ENCODE results near the gene HIPK1. TPM values are rescaled to one million over a fixed set of nuclear protein-coding genes. Genes with fewer than 3 reads are reported as not detected.
"Not testable (repeated sequence)": the region's sequence is repeated elsewhere in the genome, so short reads cannot be mapped to it uniquely, and the experiment has no call there.

Gene HIPK1
- polyA plus RNA-seq, 1 donor from 2014 or later, result 6.1 TPM

DNA sequence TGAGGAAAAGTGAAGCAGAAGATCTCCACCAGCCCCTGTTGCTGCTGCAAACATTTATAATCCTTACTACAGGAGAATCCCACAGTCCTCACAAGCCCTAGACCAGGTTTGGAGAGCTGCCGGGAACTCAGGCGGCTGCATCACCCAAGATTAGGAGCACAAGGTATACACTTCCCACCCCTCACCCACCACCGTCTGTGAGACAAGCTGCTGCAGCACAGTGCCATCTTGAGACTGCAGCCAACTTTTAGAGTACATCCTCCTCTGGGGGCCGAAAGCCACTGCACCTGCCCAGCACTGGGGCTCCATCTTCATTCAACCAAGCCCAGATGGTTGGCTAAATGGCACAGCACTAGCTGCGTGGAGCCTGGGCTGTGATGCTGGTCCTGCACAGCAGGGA is 63.9 kb downstream of the HIPK1 start:
- Mint-ChIP-seq H3K36me3 (peaks cover 3% of the 10 kb centered on the region), H3K27ac (no peak overlapping the region), H3K27me3 (peaks cover 16% of the 10 kb centered on the region)

DNA sequence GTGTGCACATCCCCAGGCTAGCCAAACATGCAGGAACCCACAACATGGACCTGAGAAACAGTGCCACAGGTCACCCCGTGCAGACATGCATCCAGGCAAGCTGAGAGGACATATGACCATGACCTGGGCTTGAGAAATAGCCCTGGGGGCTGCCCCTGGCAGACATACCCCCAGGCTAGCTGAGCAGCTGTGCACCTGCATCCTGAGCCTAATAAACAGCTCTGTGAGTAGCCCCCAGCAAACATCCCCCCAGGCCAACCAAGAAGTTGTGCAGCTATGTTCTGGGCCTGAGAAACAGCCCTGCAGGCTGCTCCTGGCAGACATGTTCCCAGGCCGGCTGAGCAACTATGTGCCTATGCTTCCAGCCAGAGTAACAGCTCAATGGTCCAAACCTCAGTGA is 64.6 kb downstream of the HIPK1 start:
- H3K9me3 Mint-ChIP-seq, result peaks cover 6 to 20% (median 18%) of the 10 kb centered on the region in 3 donors
- no peaks in the 10 kb centered on the region for H3K4me1 Mint-ChIP-seq
- peaks cover 3% of the 10 kb centered on the region for H3K36me3 Mint-ChIP-seq
- no peak overlapping the region for H3K27ac Mint-ChIP-seq
- peaks cover 18% of the 10 kb centered on the region for H3K27me3 Mint-ChIP-seq
- no peak overlapping the region for H3K4me3 Mint-ChIP-seq

More for the DNA sequence above, 63.9 kb downstream of the HIPK1 start:
- no peak overlapping the region for H3K4me3 Mint-ChIP-seq
- H3K4me1 Mint-ChIP-seq, result no peaks in the 10 kb centered on the region
- peaks cover 6 to 20% (median 18%) of the 10 kb centered on the region in 3 donors for H3K9me3 Mint-ChIP-seq

DNA sequence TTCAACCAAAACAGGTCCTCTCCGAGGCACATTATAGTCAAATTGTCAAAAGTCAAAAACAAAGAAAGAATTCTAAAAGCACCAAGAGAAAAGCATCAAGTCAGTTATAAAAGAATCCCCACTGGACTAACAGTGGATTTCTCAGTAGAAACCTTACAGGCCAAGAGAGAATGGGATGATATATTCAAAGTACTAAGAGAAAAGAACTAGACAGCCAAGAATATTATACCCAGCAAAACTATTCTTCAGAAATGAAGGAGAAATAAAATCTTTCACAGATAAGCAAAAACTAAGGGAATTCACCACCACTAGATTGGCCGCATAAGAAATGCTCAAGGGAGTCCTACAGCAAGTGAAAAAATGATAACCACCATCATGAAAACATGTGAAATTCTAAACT is 66.3 kb downstream of the HIPK1 start:
- Mint-ChIP-seq H3K36me3 (peaks cover 3% of the 10 kb centered on the region), H3K27me3 (peaks cover 13% of the 10 kb centered on the region)

DNA sequence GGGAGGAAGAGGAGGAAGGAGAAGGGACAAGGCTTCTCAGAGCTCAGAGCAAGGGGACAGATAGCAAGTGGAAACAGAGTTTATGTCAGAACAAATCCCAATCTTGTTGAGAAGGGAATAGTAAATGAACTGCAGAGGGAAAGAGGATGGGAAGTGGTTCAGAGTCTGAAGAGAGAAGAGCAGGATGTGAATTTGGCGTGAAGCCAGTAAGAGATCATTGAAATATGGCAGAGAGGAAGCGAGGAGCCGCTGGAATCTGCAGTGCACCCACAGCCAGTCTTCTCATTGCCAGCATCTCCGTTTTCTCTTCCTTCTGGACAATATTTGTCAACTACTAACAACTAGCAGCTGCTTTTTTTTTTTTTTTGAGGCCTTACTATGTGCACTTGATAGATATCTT is 69.2 kb downstream of the HIPK1 start:
- Mint-ChIP-seq H3K27me3 (peaks cover 6% of the 10 kb centered on the region), H3K27ac (no peak overlapping the region), H3K9me3 (peaks cover 4 to 18% (median 14%) of the 10 kb centered on the region in 3 donors), H3K36me3 (peaks cover 3% of the 10 kb centered on the region), H3K4me1 (no peaks in the 10 kb centered on the region), H3K4me3 (no peak overlapping the region)

More for the DNA sequence above, 66.3 kb downstream of the HIPK1 start:
- Mint-ChIP-seq H3K27ac (no peak overlapping the region), H3K4me1 (no peaks in the 10 kb centered on the region), H3K4me3 (no peak overlapping the region), H3K9me3 (peaks cover 6 to 18% (median 17%) of the 10 kb centered on the region in 3 donors)

DNA sequence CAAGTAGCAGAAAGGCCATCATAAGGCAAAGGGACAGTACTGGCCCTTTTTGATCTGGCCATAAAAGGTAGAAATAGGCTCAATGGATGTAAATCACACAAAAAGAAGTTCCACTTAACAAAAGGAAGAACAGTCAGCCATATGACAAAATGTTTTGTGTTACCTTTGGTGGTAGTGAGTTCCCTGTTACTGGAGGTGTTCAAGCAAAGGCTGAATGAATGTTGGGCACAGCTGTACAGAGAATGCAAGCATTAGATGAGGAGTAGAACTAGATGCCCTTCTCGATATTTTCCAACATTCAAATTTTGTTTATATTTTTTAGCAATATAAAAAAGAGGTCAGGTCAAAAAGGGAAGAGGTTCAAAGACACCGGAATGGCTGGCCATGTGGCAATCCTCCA is 70.1 kb downstream of the HIPK1 start:
- Mint-ChIP-seq H3K9me3 (peaks cover 4 to 16% (median 10%) of the 10 kb centered on the region in 3 donors), H3K4me1 (peaks cover 0 to 2% (median 0%) of the 10 kb centered on the region in 3 donors), H3K27me3 (peaks cover 10% of the 10 kb centered on the region), H3K27ac (no peak overlapping the region), H3K4me3 (no peak overlapping the region), H3K36me3 (peaks cover 3% of the 10 kb centered on the region)

DNA sequence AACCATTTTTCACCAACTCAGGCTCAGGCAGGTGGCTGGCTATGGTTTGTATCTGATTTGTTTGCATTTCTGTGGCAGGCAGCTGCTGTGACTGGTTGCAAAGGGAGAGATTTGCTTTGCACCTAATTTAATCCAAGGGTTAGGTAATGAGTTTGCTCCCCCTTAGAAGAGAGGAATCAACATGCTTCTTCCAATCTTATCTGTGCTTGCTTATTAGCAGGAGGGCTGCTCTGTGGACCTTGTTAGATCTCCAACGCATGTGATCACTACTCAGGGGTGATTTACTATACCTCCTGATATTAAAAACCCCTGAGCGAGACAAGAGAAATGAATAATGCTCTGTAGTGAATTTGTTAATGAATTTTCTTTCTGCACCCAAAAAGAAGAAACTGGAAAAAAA is 70.7 kb downstream of the HIPK1 start:
- peaks cover 4 to 10% (median 9%) of the 10 kb centered on the region in 3 donors for H3K9me3 Mint-ChIP-seq
- H3K27ac Mint-ChIP-seq, result no peak overlapping the region
- no peak overlapping the region for H3K4me3 Mint-ChIP-seq
- H3K27me3 Mint-ChIP-seq, result peaks cover 13% of the 10 kb centered on the region
- H3K36me3 Mint-ChIP-seq, result peaks cover 3% of the 10 kb centered on the region
- H3K4me1 Mint-ChIP-seq, result peaks cover 0 to 2% (median 0%) of the 10 kb centered on the region in 3 donors

DNA sequence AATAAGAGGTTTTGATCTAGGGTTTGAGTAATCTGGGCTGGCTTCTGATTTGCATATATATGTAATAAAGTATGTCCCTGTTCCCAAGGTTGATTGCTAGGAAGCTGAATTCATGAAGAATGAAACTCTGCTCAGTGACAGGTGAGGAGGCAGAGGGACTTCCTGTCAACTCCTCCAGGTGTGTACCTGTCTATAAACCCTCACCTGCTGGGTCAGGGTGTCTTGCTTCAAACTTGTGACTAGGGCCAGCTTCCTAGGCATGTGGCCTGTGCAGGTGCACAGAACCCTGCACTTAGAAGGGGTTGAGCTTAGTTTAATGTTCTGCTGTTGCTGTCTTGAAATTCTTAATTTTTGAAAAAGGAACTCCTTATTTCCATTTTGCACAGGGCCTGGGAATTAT is 71.3 kb downstream of the HIPK1 start:
- H3K9me3 Mint-ChIP-seq, result peaks cover 1 to 6% (median 3%) of the 10 kb centered on the region in 3 donors
- H3K27me3 Mint-ChIP-seq, result peaks cover 13% of the 10 kb centered on the region
- peak overlapping the region in 1 of 3 donors; percentile 31 for H3K27ac Mint-ChIP-seq

DNA sequence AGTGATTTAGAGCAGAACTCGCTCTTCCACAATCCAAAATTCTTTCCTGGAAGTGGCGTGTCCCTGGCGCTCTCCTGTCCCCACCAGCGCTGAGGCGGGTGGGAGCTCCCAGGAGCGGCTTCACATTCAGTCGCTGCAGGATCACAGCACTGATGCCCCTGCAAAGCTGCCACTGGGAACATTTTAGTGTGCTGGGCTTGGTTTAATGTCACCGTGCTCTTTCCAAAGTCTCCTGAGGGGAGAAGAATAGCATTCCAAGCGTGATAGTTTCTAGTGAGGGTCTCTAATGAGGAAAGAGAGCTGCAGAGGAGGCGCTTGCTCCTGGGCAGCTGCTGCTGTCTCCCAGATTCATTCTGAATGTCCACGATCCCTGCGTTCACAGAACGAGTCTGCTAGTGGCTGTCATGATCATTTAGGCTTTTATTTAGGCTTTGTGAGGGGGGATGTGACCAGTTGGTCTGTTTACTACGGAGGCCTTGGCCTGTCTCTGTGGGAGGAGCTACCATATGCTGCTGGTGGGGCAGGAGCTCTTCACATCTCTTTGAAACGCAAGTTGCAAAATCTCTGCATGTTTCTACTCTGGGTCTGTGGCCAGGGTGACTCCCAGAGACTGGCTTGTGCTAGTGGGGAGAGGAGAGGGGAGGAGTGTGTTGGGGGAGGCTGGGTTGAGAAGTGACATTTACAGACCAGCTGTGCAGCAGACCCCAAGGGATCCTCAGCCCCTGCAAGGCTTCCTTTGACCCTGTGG is 73.5 kb downstream of the HIPK1 start:
- Mint-ChIP-seq H3K4me3 (no peak overlapping the region), H3K27ac (no peak overlapping the region)

More for the DNA sequence above, 71.3 kb downstream of the HIPK1 start:
- H3K4me3 Mint-ChIP-seq, result no peak overlapping the region
- peaks cover 1% of the 10 kb centered on the region for H3K36me3 Mint-ChIP-seq
- peaks cover 0 to 2% (median 0%) of the 10 kb centered on the region in 3 donors for H3K4me1 Mint-ChIP-seq

DNA sequence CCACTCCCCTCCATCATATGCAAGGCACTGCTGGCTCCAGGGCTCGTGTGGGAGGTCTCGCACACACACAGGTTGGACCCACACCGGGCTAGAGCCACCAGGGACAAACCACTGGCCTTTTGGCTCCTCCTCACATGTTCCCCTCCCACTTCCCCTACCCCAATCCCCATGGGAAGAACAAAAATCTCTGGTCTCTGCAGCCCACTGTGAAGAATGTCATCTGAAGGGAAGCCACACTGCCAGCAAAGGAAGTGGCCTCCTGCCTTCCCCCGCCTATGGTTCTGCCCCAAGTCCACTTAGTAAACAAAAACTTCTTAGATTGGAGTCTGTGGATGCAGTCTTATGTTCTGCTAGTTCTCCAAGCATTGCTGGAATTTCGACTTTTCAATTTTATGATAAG is 74.3 kb downstream of the HIPK1 start:
- peaks cover 0 to 1% (median 0%) of the 10 kb centered on the region in 3 donors for H3K9me3 Mint-ChIP-seq
- peaks cover 12% of the 10 kb centered on the region for H3K27me3 Mint-ChIP-seq
- no peak overlapping the region for H3K4me3 Mint-ChIP-seq
- H3K36me3 Mint-ChIP-seq, result no peaks in the 10 kb centered on the region
- no peak overlapping the region for H3K27ac Mint-ChIP-seq
- H3K4me1 Mint-ChIP-seq, result peaks cover 0 to 2% (median 0%) of the 10 kb centered on the region in 3 donors

More for the DNA sequence above, 73.5 kb downstream of the HIPK1 start:
- Mint-ChIP-seq H3K9me3 (peaks cover 0 to 1% (median 0%) of the 10 kb centered on the region in 3 donors), H3K36me3 (no peaks in the 10 kb centered on the region), H3K27me3 (peaks cover 14% of the 10 kb centered on the region), H3K4me1 (peaks cover 0 to 2% (median 0%) of the 10 kb centered on the region in 3 donors)

DNA sequence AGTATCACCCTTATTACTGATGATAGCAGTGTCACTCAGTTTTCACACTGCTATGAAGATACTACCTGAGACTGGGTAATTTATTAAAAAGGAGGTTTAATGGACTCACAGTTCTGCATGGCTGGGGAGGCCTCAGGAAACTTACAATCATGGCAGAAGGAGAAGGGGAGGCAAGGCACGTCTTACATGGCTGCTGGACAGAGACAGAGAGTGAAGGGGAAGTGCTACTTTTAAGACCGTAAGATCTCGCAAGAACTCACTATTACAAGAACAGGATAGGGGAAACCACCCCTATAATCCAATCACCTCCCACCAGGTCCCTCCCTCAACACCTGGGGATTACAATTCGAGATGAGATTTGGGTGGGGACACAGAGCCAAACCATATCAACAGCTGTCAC is 77.7 kb downstream of the HIPK1 start:
- H3K4me1 Mint-ChIP-seq, H3K27ac Mint-ChIP-seq, H3K9me3 Mint-ChIP-seq, H3K4me3 Mint-ChIP-seq, H3K36me3 Mint-ChIP-seq: not testable (repeated sequence)
- H3K27me3 Mint-ChIP-seq, result peaks cover 16% of the 10 kb centered on the region

DNA sequence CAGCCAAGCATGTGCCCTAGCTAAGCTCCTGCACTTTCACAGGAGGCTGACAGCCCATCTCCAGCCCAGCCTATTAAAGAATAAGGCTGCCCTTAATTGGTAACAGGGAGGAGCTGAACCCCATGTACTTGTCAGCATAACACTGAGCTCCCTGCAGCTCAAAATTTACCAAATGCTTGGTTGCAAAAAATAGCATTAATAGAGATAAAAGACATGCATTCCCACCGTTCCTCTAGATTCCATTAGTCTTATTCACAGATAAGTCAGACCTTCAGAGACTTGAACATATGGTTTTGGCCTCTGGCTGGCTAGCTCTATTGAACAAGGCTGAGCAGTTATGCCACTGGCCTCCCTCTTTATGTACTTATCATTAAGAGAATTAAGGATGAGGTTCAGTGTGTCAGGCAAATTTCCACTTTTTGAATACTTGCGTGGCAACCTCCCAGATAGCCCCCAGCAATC is 79.4 kb downstream of the HIPK1 start:
- peaks cover 17% of the 10 kb centered on the region for H3K27me3 Mint-ChIP-seq
- H3K9me3 Mint-ChIP-seq, result peaks cover 0 to 1% (median 0%) of the 10 kb centered on the region in 3 donors
- no peaks in the 10 kb centered on the region for H3K36me3 Mint-ChIP-seq
- peaks cover 0 to 1% (median 0%) of the 10 kb centered on the region in 3 donors for H3K4me1 Mint-ChIP-seq
- no peak overlapping the region for H3K4me3 Mint-ChIP-seq
- H3K27ac Mint-ChIP-seq, result no peak overlapping the region

DNA sequence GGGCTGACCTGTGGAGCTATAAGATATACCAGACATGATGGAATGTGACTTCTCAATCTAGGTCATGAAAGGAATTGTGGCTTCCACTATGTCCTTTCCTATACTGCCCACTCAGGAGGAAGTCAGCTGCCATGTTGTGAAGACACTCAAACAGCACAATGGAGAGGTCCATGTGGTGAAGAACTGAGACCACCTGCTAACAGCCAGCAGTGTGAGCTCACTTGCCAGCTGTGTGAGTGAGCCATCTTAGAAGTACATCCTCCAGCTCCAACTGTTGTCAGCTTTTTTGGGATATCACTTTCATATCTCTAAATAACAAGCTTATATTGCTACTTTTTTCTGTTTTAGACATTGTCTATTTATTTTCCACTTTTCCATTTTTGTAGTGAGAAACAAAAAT is 79.9 kb downstream of the HIPK1 start:
- no peaks in the 10 kb centered on the region for H3K36me3 Mint-ChIP-seq
- H3K27me3 Mint-ChIP-seq, result peaks cover 18% of the 10 kb centered on the region
- H3K4me3 Mint-ChIP-seq, result no peak overlapping the region
- H3K9me3 Mint-ChIP-seq, result peaks cover 0 to 1% (median 0%) of the 10 kb centered on the region in 3 donors
- H3K4me1 Mint-ChIP-seq, result no peaks in the 10 kb centered on the region
- no peak overlapping the region for H3K27ac Mint-ChIP-seq

DNA sequence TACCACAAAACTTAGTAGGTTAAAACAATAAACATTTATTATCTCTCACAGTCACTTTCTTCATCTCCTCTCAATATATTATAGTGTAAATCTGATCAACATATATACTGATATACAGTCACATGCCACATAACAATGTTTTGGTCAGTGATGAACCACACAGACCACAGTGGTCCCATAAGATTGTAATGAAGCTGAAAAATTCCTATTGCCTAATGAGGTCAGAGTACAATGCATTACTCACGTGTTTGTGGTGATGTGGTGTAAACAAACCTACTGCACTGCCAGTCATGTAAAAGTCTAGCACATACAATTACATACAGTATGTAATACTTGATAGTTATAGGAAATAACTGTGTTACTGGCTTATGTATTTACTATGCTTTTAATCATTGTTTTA is 80.3 kb downstream of the HIPK1 start:
- H3K9me3 Mint-ChIP-seq, result peaks cover 0 to 1% (median 0%) of the 10 kb centered on the region in 3 donors
- H3K4me3 Mint-ChIP-seq, result no peak overlapping the region
- no peak overlapping the region for H3K27ac Mint-ChIP-seq
- H3K36me3 Mint-ChIP-seq, result no peaks in the 10 kb centered on the region
- peaks cover 17% of the 10 kb centered on the region for H3K27me3 Mint-ChIP-seq
- H3K4me1 Mint-ChIP-seq, result no peaks in the 10 kb centered on the region

DNA sequence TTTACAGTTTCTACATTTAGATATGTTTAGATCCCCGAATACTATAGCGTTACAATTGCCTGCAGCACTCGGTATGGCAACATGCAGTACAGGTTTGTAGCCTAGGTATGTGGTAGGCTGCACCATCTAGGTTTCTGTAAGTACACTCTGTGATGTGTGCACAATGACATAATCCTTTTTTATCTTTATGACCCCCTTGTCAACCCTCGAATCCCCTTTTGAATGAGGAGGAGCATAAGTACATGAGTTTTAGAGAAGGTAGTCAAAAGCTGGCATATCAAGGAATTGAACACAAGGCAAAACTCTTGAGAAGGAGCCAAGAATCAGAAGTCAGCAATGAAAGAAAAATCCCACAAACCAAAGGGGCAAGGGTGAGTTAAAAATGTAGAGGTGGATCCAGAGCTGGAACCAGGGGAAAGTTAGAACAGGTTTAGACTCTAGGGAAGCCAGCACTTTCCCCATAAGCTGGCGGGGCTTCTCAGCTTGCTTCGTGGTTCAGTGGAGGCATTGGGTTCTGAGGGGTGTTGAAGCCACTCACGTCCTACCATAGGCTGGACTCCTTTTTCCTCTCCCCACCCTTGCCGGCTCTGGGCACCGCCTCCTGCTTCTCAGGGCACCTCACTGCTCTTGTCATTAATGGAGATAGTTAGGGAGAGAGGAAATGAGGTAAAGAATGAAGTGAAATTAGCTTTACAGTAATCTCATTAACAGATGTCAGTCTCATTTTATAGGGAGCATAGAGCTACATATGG is 81.5 kb downstream of the HIPK1 start:
- no peaks in the 10 kb centered on the region for H3K4me1 Mint-ChIP-seq
- H3K27ac Mint-ChIP-seq, result no peak overlapping the region
- H3K9me3 Mint-ChIP-seq, result no peaks in the 10 kb centered on the region
- H3K27me3 Mint-ChIP-seq, result peaks cover 20% of the 10 kb centered on the region
- no peaks in the 10 kb centered on the region for H3K36me3 Mint-ChIP-seq
- H3K4me3 Mint-ChIP-seq, result no peak overlapping the region

DNA sequence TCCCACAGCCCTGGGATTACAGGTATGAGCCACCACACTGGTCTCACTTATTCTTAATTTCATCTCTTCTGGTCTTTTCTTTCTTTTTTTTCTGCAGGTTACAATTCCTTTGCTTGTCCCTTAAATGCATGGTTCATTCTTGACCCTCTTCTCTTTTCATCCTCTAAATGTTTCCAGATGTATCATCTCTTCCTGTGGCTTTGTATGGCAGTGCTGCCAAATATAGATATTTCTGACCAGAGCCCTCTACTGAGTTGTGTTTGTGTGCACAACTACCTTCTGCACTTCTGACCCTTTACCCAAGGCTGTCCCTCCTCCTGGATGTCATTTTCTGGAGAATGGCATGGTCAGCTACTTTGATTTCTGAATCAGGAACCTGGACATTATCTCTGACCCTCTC is 82.7 kb downstream of the HIPK1 start:
- no peak overlapping the region for H3K27ac Mint-ChIP-seq
- no peaks in the 10 kb centered on the region for H3K36me3 Mint-ChIP-seq
- no peak overlapping the region for H3K4me3 Mint-ChIP-seq
- H3K4me1 Mint-ChIP-seq, result no peaks in the 10 kb centered on the region
- no peaks in the 10 kb centered on the region for H3K9me3 Mint-ChIP-seq
- H3K27me3 Mint-ChIP-seq, result peaks cover 22% of the 10 kb centered on the region

Data from IgD-negative memory B cell (primary cell).